Measurements from ENCODE around the gene LHFPL3.

DNA sequence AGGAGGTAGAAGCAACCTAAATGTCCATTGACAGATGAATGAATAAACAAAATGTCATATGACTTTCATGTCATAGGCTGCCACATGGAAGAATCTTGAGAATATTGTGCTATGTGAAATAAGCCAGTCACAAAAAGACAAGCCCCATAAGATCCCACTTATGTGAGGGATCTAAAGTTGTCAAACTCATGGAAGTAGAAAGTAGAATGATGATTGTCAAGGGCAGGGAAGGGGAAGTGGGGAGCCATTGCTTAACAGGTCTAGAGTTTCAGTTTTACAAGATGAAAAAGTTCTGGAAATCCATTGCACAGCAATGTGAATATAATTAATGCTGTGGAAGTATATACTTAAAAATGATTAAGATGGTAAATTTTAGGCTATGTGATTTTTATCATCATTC lies 456.3 kb downstream of the LHFPL3 start:
- TF ChIP-seq POLR2A (IDR thresholded peaks at IDR 0.05): no peak
- TF ChIP-seq, protein P1, sequence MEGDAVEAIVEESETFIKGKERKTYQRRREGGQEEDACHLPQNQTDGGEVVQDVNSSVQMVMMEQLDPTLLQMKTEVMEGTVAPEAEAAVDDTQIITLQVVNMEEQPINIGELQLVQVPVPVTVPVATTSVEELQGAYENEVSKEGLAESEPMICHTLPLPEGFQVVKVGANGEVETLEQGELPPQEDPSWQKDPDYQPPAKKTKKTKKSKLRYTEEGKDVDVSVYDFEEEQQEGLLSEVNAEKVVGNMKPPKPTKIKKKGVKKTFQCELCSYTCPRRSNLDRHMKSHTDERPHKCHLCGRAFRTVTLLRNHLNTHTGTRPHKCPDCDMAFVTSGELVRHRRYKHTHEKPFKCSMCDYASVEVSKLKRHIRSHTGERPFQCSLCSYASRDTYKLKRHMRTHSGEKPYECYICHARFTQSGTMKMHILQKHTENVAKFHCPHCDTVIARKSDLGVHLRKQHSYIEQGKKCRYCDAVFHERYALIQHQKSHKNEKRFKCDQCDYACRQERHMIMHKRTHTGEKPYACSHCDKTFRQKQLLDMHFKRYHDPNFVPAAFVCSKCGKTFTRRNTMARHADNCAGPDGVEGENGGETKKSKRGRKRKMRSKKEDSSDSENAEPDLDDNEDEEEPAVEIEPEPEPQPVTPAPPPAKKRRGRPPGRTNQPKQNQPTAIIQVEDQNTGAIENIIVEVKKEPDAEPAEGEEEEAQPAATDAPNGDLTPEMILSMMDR (IDR thresholded peaks at IDR 0.05): no peak

All from thyroid gland (tissue), 4 donors.